Left ventricle myocardium inferior (tissue), 1 donor: ENCODE data around the gene CNNM2. TPM values are rescaled to one million over a fixed set of nuclear protein-coding genes. Genes with fewer than 3 reads are reported as not detected.
"Not testable (repeated sequence)": the region's sequence is repeated elsewhere in the genome, so short reads cannot be mapped to it uniquely, and the experiment has no call there.

ENCODE experiments used
- DNase-seq: peaks from one replicate; pipeline ENCODE4 v3.0.0-alpha.2; 2020
- H3K27ac ChIP-seq: fragments of 200-600 bp; replicated peaks from 2 replicates; pipeline ENCODE4 v1.8.0; 2021
- H3K27me3 ChIP-seq: fragments of 200-600 bp; 2 replicates; pipeline ENCODE4 v1.8.0; 2021; ENCODE audit warnings: low read depth
- H3K36me3 ChIP-seq: fragments of 200-600 bp; 2 replicates; pipeline ENCODE4 v1.8.0; 2021
- H3K4me1 ChIP-seq: fragments of 200-600 bp; 2 replicates; pipeline ENCODE4 v1.8.0; 2021
- H3K4me3 ChIP-seq: fragments of 200-600 bp; 2 replicates; pipeline ENCODE4 v1.8.0; 2021; ENCODE audit warnings: mild to moderate bottlenecking, moderate library complexity
- H3K9me3 ChIP-seq: fragments of 200-600 bp; replicated peaks from 2 replicates; pipeline ENCODE4 v1.8.0; 2021
- intact Hi-C: fragments of 100-400 bp; cut with micrococcal nuclease; formaldehyde crosslinking; loops from one replicate; pipeline ENCODE4 v1.11.0; 2022
- total RNA-seq: library from RNA; stranded (reverse); fragmentation: NEBNext Ultra II Directional; extraction: Animal tissue kit (Norgen Biotek cat#: 25700); gene quantifications from one replicate; pipeline ENCODE4 v1.2.1, GENCODE V29; 2021
- TF ChIP-seq, protein P1 (sequence below): fragments of 200-600 bp; IDR thresholded peaks from 2 replicates; pipeline ENCODE4 v1.8.0; 2021; ENCODE audit warnings: antibody characterized with exemption, mild to moderate bottlenecking, borderline replicate concordance
- donor health status: DM: no; HTN: yes; CAD: no; lungs with severe emphysema.

The CNNM2 gene
- total RNA-seq, 1 donor from 2014 or later = 3.3 TPM

DNA sequence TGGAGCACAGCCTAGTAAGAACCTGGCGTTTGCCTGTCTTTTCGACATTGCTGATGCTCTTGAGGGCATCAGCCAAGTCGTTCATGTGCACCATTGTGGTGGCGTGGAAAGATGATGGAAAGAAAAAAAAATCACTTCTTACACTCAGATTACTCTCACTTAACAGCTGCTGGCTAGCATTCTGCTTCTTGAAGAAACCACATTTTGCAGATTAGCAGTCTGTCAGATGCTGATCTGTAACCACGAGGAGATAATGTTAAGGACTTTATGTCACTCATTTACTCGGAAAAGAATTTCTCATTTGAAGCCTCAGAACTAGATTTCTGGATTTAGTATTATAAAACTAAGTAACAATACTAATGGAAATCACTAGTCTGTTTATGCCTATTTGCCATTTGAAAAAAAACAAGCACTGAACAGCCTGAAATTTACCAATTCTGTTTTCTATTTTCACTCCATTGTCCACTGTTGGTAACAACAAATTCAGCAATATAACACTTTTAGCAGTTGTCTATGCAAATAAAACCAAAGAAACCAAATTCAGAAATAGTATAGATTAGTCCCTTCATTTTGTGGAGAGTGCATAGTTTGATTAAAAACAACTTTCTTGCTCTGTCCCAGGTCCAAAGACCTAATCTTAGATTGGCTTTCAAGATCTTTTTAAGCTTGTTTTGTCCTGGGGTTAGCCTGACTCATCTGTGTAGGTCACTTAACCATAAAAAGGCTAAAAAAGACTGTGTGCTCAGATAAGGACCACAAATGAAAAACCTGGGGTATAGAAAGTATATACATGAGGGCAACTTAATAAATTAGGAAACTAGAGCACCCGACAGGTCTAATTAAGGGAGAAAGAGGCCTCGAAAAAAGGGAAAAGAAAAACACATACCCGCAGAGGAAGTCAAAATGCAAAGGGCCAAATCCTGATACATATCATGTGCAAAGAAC is 207.5 kb downstream of the CNNM2 start:
- Histone ChIP-seq H3K27ac (no peak overlapping the region), H3K9me3 (no peaks in the 10 kb centered on the region), H3K4me1 (peaks cover 56% of the 10 kb centered on the region), H3K36me3 (peaks cover 10% of the 10 kb centered on the region), H3K4me3 (no peak overlapping the region), H3K27me3 (no peaks in the 10 kb centered on the region)
- no peak for DNase-seq
- intact Hi-C loops = no loop called here
- TF ChIP-seq, protein P1, sequence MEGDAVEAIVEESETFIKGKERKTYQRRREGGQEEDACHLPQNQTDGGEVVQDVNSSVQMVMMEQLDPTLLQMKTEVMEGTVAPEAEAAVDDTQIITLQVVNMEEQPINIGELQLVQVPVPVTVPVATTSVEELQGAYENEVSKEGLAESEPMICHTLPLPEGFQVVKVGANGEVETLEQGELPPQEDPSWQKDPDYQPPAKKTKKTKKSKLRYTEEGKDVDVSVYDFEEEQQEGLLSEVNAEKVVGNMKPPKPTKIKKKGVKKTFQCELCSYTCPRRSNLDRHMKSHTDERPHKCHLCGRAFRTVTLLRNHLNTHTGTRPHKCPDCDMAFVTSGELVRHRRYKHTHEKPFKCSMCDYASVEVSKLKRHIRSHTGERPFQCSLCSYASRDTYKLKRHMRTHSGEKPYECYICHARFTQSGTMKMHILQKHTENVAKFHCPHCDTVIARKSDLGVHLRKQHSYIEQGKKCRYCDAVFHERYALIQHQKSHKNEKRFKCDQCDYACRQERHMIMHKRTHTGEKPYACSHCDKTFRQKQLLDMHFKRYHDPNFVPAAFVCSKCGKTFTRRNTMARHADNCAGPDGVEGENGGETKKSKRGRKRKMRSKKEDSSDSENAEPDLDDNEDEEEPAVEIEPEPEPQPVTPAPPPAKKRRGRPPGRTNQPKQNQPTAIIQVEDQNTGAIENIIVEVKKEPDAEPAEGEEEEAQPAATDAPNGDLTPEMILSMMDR = no peak

DNA sequence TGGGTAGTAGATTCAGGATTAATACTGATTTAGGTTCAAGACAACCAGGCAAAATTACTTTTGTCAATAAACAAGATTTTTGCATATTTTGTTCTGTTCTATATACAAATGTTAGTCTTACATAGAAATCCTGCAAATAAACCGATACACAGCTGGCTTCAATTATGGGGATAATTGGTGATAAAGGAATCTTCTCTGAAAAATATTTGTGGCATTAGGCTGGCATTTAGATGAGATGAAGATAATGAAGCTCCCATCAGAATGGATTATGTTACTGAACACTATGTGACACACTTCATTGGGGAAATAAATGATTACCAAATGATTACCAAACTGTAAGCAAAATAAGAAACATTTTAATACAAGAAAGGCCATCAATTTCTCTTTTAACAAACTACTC is 209.1 kb downstream of the CNNM2 start:
- H3K27me3 ChIP-seq = no peaks in the 10 kb centered on the region
- peaks cover 41% of the 10 kb centered on the region for H3K4me1 ChIP-seq
- no peak overlapping the region for H3K4me3 ChIP-seq
- DNase-seq = no peak
- intact Hi-C loops = no loop called here
- H3K36me3 ChIP-seq = peaks cover 19% of the 10 kb centered on the region
- no peak overlapping the region for H3K27ac ChIP-seq
- TF ChIP-seq, protein P1 = no peak
- H3K9me3 ChIP-seq = no peaks in the 10 kb centered on the region

DNA sequence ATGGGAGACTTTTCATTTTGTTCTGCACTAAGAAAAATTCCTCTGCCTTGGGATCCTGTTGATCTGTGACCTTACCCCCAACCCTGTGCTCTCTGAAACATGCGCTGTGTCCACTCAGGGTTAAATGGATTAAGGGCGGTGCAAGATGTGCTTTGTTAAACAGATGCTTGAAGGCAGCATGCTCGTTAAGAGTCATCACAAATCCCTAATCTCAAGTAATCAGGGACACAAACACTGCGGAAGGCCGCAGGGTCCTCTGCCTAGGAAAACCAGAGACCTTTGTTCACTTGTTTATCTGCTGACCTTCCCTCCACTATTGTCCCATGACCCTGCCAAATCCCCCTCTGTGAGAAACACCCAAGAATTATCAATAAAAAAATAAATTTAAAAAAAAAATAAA is 212.1 kb downstream of the CNNM2 start:
- H3K9me3 ChIP-seq, H3K4me3 ChIP-seq, DNase-seq, intact Hi-C loops, H3K27ac ChIP-seq, H3K27me3 ChIP-seq: not testable (repeated sequence)
- Histone ChIP-seq H3K36me3 (peaks cover 47% of the 10 kb centered on the region), H3K4me1 (peaks cover 12% of the 10 kb centered on the region)

DNA sequence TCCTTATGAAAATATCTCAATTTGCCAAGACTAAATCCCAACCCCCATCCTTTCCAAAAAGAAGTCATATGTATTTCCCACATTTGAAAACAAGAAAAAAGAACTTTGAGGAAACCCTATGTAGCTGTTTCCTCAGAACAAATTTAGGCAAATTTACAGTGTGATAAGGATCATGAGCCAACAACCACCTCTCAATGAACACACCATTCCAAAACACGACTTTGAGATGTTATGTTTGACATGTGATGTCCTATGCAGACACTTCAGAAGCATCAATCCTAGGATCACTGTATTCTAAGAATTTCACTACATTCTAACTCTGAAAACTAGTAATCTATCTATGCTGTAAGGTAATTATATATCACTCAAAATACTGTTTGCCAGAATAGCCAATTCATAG is 212.8 kb downstream of the CNNM2 start:
- Histone ChIP-seq H3K4me3 (no peak overlapping the region), H3K27ac (no peak overlapping the region), H3K4me1 (peaks cover 5% of the 10 kb centered on the region), H3K36me3 (peaks cover 55% of the 10 kb centered on the region), H3K9me3 (no peaks in the 10 kb centered on the region), H3K27me3 (no peaks in the 10 kb centered on the region)
- TF ChIP-seq, protein P1 = no peak
- intact Hi-C loops = no loop called here
- no peak for DNase-seq

DNA sequence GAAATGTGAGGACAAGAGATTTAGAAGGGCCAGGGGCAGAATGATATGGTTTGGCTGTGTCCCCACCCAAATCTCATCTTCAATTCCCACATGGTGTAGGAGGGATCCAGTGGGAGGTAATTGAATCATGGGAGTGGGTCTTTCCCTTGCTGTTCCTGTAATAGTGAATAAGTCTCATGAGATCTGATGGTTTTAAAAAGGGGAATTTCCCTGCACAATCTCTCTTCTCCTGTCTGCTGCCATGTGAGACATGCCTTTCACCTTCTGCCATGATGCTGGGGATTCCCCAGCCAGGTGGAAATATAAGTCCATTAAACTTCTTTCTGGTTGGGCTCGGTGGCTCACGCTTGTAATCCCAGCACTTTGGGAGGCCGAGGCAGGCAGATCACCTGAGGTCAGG is 217.1 kb downstream of the CNNM2 start:
- H3K4me1 ChIP-seq, H3K9me3 ChIP-seq, H3K27ac ChIP-seq, DNase-seq, H3K4me3 ChIP-seq, intact Hi-C loops, H3K27me3 ChIP-seq: not testable (repeated sequence)
- peaks cover 73% of the 10 kb centered on the region for H3K36me3 ChIP-seq

DNA sequence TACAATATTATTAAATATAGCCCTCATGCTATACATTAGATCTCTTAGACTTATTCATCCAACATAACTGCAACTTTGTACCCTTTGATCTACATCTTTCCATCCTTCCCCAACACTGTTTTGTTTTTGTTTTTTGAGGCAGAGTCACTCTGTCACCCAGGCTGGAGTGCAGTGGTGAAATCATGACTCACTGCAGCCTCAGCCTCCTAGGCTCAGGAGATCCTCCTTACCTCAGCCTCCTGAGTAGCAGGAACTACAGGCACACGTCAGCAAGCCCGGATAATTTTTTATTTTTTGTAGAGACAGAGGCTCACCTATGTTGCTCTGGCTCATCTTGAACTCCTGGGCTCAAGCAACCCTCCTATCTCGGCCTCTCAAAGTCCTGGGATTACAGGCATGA is 221.7 kb downstream of the CNNM2 start:
- intact Hi-C loops = no loop called here
- Histone ChIP-seq H3K4me1 (peaks cover 27% of the 10 kb centered on the region), H3K9me3 (no peaks in the 10 kb centered on the region), H3K4me3 (no peak overlapping the region), H3K36me3 (peaks cover 48% of the 10 kb centered on the region), H3K27me3 (no peaks in the 10 kb centered on the region), H3K27ac (no peak overlapping the region)
- TF ChIP-seq, protein P1 = no peak
- DNase-seq = no peak

Other genes with a start within 250 kb of the CNNM2 start
- 13.4 TPM for gene ARL3, start 203.9 kb upstream of the CNNM2 start, total RNA-seq
- 1.6 TPM for gene SFXN2, start 203.7 kb upstream of the CNNM2 start, total RNA-seq
- gene WBP1L, start 174.3 kb upstream of the CNNM2 start, total RNA-seq = 22.6 TPM
- gene CYP17A1, start 80.9 kb upstream of the CNNM2 start, total RNA-seq = not detected
- 14.4 TPM for gene BORCS7, start 64.0 kb upstream of the CNNM2 start, total RNA-seq
- gene AS3MT, start 48.8 kb upstream of the CNNM2 start, total RNA-seq = 17.2 TPM